Activated CD4-positive, alpha-beta T cell treated with anti-CD3 and anti-CD28 coated beads, Interleukin-2, Interleukin-6, amounts not matched to agents 100 ng/mL and 50 ng/mL, durations not matched to agents 16 hours and 8 hours (primary cell): Measurements from ENCODE around the gene DRD2.
"Not testable (repeated sequence)": the region's sequence is repeated elsewhere in the genome, so short reads cannot be mapped to it uniquely, and the experiment has no call there.

Source experiments
- DNase-seq: peaks from one replicate; pipeline ENCODE4 v3.0.0-alpha.2; 2020

DRD2 gene

DNA sequence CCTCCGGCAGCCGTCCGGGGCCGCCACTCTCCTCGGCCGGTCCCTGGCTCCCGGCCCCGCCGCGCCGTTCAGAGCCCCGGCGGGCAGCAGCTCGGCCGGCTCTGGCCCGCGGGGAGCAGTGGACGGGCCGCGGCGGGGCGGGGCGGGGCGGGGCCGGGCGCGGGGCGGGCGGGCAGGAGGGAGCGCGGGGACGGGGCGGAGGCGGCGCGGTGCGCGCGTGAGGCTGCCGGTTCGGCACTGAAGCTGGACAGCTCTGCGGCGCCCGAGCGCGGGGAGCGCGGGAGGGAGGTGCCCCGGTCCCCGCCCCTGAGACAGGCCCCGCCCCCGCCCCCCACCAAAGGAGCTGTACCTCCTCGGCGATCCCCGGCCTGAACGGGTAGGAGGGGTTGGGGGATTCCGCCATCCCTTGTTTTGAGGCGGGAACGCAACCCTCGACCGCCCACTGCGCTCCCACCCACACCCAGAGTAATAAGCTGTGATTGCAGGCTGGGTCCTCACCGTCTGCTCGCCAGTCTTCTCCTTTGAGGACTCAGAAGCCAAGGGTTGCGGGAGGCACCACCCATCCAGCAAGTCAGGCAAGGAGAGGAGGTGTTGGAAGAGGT is at the start of gene DRD2:
Gene DRD2 (minus strand): TSS at position 239 of the 602 bp plus-strand sequence. CDS start 50,747 bp downstream, outside the sequence.
- no peak for DNase-seq

DNA sequence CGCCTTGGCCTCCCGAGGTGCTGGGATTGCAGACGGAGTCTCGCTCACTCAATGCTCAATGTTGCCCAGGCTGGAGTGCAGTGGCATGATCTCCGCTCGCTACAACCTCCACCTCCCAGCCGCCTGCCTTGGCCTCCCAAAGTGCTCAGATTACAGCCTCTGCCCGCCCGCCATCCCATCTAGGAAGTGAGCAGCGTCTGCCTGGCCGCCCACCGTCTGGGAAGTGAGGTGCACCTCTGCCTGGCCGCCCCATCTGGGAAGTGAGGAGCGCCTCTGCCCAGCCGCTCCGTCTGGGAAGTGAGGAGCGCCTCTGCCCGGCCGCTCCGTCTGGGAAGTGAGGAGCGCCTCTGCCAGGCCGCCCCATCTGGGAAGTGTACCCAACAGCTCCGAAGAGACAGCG is 48.7 kb upstream of the DRD2 start:
- not testable (repeated sequence) for DNase-seq

DNA sequence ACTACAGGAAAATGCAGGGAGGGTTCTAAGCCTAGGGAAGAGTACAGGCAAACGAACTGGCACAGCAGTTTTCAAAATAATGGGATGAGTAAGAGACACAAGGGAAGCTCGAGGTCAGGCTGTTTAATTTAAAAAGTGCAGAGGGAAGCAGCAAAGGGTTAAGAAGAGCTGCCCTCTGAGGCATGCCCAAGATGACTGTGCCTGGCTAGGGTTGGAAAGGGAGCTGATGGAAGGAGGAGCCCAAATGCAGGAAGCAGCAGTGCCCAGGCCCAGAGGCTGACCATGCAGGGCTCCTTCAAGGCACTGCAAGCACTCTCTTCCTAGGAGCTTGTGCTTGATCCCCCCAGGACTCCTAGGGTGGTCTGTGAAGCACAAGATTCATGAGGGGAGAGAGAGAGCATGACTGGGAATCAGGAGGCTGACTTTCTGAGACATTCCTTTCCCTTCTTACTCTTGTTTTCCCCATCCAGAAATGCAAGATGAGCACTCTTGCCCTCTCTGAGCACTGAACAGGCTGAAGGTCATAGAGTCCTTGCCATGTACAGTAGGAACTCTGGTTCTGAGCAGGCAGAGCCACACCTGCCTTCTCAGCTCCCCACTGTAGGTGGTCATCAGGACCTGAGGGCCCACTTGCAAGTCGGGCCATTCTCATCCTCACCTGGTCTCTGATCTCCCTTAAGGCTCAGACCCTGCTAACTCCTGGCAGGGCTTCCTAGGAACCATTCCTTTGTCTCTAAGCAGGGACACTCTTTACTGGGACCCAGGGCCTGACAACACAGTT is 46.7 kb upstream of the DRD2 start:
- DNase-seq, result no peak

DNA sequence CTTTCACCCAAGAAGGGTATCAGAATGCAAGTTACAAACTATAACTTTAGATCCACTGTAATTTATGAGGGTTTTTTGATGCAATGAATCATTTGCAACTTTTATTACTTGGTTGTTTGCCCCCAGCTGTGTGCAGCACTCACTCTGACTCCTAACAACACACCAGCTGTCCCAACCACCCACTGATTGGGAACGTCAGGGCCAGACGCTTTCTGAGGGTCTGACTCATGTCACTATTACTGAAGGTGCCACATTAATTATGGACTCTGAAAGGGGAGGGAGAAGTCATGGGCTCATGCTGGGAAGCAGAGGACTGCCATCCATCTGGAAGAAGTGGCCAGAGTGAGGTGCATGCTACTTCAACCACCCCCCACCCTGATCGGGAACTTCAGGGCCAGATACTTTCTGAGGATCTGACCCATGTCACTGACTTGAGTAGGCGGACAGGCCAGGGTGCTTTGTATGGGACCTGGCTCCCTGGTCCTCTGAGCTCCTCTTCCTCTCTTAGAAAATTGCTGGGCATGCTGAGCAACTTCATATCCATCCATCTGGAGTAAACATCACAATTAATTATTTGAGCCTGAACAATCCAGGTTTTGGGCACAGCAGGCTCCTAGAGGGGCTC is 44.9 kb upstream of the DRD2 start:
- DNase-seq, result no peak

DNA sequence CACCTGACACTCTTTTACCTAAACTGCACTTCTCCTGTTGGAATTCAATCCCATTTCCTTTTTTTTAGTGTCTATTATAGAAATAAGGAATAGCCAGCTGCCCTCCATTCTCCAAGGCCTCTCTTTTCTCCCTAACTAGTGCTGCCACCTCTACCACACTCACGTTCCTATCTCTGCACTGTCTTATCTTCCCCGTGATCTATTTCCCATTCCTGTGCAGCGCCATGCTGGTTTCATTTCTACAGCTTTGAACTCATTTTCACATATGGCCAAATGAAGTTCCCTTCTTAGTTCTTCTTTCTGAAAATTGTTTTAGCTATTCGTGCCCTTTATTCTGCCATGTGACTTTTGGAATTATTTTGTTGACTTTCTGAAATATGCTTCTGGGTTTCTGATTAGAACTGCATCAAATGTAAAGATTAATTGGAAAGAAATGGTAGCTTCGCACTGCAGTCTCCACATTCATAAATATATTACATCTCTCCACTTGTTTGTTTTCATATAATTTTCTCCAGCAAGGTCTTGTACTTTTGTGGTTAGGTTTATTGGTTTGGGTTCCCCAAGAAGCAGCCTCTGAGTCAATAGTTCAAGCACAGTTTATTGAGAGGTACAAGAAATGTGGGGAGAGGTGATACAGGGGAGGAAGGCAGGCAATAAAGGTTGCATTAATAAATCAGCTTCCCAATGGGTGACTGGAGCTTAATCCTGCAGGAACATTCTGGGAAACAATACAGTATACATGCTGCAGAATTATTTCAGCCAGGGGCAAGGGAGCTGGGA is 43.7 kb upstream of the DRD2 start:
- DNase-seq, result no peak

DNA sequence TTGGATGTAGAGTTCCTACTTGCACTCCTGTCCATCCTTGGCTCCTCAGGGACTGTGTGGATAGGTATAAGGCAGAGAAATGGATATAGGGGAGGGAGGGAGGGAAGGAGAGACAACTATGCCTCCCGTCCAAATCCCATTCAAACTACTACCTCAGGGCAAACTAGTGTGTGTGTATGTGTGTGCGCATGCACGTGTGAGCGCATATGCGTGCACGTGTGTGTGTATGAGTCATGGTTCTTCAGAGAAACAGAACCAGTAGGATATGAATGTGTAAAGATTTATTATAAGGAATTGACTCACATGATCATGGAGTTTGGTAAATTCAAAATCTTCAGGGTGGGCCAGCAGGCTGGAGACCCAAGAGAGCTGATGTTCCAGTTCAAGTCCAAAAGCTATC is 42.2 kb upstream of the DRD2 start:
- no peak for DNase-seq

DNA sequence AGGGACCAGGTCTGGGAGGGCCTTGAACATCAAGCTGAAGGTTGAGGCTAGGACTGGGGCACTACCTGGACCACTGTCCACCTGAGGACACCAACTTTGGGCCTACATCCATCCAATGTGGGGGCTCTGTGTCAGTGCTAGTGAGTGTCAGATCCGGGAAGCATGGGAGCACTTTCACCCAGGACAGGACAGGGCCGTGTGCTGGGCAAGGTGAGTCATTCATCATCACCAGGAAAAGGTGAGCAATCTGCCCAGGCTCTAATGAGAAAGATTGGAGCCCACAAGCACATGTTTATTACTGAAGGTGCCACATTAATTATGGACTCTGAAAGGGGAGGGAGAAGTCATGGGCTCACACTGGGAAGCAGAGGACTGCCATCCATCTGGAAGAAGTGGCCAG is 39.7 kb upstream of the DRD2 start:
- no peak for DNase-seq

DNA sequence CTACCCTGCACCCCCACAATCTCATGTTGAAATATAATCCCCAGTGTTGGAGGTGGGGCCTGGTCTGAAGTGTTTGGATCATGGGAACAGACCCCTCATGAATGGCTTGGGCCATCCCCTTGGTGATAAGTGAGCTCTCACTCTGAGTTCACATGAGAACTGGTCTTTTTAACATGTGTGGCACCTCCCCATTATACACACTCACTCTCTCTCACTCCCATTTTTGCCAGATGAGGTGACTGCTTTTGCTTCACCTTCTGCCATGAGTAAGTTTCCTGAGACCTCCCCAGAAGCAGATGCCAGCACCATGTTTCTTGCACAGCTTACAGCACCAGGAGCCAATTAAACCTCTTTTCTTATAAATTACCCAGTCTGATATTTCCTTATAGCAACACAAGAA is 32.1 kb upstream of the DRD2 start:
- no peak for DNase-seq

DNA sequence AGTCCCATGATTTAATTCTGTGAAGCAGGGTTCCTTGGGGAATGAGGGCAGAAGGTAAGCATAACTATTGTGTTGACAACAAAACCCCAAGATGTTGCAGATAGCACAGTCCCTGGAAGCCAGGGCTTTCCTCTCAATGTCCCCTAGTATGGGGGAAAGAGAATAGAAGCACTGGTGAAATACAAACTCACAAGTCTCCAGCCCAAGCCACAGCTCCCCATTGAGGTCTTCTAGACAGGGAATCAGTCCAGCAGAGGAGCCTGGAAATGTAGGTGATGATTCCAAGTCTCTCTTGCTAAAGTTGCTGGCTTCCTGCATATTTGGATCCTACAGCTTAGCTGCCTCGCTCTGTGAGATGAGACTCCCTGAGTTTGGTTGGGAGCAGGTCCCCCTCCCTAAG is 31.7 kb upstream of the DRD2 start:
- no peak for DNase-seq

DNA sequence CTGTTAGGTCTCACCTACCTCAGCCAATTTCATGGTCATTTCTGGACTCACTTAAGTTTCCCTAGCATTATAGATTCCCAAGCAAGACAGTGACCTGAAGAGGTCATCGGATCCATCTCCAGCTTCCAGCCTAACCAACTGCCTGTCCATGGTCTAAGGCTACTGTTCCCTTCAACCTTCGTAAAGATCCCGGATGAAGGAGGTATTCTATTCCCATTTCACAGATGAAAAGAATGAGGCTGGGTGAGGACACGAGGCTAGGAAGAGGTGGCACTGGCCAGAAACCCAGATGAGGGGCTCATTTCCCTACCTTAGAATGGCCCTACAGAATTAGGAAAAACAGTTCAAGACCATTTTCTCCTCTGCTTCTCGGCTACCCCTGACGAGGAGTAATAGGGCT is 31.3 kb upstream of the DRD2 start:
- DNase-seq, result no peak

DNA sequence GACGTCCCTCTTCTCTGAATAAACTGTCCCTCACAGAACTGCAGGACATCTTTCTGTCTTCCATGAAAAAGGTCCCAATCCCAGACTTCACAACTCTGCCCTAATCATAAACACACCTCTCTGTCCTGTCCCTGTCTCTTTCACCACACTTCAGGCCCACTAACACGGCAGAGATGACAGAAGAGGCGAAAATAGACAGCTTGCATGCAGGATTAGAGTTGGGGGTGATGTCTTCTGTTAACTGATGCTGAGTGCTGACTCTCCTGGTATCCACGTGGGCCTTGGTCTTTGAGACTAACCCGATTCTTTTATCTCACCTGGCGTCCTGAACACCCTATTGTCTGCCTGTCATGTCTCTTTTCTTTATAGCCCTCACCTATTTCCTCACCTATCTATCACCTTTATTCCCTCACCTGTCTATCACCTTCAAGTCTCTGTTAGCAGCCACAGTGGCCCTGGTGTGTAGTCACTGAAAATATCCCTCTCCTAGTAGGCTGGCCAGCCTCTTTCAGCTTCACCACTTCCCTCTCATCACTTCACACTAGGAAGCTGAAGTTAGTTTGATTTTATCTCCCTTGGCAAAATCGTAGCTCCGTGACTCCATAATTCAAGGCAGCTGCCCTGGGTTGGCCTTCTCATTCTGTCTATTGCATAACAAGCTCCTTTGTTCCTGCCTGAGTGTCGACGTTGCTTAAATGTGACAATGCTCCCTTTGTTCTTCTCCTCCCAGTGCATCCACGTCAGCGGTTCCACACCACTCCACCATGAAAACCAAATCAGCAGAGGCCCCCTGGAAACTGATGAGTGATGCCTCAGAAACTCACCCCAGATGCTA is 30.6 kb upstream of the DRD2 start:
- DNase-seq, result no peak

DNA sequence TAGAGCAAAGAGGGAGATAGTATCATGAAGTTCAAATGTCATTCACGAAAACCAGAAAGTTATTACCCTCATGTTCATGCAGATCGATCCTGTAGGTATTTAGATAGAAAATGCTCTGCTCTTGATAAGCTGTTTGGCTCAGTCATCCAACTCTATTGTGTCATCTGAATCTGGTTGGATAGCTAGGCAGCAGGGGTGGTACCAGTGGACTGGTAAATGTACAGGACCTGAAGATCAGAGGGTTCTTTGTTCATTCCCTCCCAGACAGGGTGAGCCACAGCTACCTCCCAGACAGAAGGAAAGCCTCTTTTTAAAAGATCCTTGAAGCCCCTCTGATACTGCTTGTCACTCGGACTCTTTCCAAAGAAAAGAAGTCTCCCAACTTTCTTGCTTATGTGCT is 29.8 kb upstream of the DRD2 start:
- DNase-seq, result no peak

DNA sequence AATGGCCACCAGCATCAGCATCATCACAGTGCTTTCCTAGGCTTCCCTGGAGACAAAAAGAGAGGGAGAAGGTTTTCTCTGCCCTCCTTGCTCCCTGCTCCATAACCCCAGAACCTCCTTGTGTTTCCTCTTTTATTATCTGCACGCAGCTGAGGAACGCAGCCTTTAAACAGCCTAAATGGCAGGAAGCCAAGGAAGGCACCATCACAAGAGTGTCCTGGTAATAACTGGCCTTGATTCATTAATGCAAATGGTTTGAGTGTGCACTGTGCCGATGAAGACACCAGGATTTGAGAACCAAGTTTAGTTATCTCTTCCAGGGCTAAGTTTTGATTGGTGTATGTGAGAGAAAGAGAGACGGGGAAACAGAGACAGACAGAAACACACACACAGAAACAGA is 29.4 kb upstream of the DRD2 start:
- DNase-seq, result no peak

DNA sequence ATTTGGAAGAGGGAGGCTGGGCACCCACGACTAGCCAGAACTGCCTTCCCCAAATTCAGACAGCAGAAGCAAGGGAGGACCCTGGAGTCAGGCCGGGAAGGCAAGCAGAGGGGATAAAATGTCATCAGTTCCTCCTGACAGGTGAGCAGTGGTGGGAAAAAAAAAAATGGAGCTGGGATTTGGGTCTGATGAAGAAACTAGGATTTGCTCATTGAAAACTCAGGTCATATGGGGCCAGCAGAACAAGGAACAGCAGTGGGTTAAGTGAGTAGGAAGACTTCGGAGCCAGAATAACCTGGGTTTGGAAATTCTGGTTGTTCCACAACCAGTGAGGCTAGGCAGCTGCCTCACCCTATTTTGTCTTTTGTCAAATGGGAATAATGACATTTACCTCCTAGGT is 28.9 kb upstream of the DRD2 start:
- DNase-seq, result no peak

DNA sequence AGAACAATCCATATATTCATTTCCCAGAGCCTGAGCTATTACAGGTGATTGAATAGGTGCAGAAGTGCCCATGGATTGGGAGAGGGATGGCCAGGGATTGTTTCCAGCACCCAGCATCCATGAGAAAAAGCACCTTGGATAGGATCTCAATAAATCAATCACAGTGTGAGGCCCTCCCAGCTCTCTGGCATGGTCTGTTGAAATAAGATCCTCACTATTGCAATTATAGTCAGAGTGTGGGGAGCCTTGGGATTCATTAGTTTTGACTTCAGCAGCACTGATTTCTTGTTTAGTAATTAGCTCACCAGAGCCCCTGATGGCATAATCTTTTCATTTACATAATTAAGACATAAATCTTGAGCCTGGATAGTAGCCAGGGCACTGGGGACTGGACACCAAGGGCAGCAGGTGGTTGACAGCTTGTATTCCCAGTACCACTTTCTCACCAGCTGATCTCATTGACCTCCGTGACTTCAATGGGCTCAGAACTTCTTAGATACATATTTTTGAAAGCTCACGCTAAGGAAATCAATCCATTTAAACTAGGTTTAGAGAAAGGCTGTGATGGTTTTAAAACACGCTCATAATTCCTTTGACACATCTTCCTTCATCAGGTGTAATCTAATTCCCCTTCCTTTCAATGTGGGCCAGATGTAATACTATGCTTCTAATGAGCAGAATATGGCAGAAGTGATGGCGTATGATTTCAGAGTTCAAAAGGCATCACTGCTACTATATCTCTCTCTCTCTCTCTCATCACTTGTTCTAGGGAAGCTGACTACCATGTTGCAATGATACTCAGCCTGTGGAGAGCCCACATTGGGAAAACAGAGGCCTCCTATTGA is 22.1 kb upstream of the DRD2 start:
- DNase-seq, result no peak

DNA sequence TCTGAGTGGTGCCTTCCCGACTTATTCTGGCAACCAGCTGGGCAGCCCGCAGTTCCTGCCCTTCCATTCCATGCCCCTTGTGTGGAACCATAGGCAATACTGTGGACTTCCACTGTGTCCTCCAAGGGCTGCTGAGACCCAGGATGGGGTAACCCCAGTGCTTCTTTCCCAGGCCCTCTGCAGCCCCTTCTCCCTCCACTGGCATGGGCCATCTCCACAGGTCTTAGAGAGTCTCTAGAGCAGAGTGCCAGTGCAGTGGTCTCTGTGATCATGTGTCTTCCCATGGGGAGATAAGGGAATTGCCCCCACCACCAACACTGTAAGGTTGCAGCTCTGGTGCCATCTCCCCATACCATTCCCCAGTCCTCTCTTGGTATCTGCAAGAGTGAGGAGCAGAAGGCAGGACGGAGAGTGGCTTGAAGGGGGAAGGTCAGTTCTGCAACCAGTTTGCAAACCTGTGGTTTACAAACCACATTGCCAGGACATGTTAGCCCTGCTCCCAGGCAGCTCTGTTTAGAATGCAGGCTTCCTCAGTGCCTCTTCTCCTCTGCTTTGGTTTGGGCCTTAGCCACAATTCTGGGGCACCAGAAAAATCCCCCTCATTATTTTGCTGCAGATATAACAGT is 20.9 kb upstream of the DRD2 start:
- no peak for DNase-seq

DNA sequence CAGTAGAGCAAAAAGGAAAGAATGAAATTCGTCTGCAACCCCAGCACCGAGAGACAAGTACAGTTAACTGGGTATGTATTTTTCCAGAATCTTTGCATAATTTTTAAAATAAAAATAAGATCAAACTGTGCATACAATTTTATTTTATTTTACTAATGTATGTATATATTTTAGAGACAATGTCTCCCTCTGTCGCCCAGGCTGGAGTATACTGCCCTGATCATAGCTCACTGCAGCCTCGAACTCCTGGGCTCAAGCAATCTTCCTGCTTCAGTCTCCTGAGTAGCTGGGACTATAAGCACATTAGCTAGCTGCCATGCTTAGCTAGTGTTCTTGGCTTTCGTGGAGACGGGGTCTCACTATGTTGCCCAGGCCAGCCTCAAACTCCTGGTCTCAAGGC is 18.8 kb upstream of the DRD2 start:
- no peak for DNase-seq

DNA sequence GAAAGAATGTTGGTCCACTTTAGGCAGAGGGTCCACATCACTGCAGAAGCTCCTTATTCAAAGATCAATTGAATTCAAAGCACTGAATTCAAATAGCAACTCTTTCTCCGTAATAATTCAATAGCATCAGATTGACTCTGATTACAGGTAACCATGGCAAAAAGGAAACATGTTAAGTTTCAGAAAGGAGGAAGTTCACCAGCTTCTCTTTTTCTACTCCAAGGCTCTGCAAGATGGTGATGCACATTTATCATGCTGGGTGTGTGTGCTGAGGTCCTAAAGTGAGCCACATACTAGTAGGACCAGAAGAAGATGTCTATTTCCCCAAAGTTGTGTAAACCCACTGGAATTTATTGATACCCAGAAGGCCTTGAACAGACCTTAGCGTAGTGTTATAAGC is 18.0 kb upstream of the DRD2 start:
- no peak for DNase-seq

DNA sequence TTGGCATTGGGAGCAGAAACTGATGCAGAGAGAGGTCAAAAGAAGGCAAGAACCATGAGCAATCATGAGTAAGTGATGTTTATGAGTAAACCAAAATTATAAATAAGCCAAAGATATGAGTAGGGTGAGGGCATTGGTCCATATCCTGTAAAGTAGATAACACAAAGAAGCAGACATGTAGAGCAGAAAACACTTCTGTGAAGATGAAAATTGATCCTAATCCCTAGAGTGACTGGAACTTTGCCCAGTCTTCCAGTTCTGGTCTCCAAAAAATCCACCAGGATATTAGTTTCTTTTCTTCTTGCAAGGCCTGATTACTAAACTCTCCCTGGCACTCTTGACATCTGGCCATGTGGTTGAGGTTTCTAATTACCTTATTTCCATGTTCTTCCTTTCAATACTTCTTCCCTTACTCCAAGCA is 13.7 kb upstream of the DRD2 start:
- no peak for DNase-seq

DNA sequence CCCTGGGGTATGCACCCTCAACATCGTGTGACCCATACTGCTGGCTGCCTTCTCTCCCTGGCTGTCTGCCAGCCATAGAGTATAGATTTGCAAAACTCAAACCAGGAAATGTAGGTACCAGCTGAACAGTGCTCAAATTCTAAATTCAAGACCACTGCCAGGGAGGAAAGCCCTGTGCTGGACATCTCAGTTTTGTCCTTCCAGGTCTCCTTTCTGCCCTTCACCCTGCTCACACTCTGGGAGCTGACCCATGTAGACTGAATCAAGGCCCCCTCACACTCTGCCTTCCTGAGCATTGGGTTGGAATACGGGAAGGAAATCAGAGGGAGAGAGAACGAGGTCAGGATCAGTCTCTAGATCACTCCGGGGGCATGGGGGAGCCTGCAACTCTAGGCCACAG is 12.4 kb upstream of the DRD2 start:
- no peak for DNase-seq

DNA sequence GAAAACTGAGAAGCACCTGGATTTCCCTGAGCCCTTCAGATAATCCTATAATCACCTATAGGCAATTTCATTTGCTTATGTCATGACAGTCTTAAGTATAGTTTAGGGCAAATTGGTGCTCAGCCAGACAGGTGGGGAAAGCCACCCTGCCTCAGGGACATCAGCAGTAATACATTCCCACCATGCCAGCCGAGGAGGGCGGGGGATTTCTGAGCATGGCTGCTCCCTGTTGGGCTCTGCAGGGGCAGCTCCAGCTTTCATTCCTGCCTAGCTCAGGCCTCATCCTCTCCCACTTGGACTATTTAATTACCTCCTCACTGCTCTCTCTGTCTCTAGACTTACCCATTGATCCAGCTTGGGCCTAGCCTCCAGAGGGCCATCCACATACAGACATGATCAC is 9.0 kb upstream of the DRD2 start:
- DNase-seq, result no peak
